ENCODE measurements around the gene SNX20.

The SNX20 gene

DNA sequence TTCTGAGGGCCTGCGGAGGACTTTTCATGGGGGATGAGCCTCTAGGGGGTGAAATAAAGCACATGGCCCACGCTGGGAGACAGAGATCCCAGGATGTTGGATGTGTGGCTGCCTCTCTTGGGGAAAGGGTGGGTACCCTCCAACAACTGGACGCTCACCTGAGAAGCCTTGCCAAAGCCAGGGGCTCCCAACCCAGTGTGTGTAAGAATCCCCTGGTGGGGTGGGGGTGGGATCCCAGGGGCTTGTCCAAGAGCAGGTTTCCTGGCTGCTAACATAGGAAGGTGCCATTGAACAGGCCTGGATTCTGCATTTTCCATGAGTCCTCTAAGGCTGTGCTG lies 587 bp downstream of the SNX20 start:
- no peak for TF ChIP-seq CTCF (IDR thresholded peaks at IDR 0.05; ENCODE audit: unreplicated experiment in 3 of 3)
- Mint-ChIP-seq H3K27me3 (ENCODE audit: low read depth) (peaks cover 5% of the 10 kb centered on the region), H3K4me1 (no peaks in the 10 kb centered on the region), H3K27ac (no peak overlapping the region), H3K9me3 (no peaks in the 10 kb centered on the region), H3K4me3 (no peak overlapping the region), H3K36me3 (ENCODE audit: low read depth) (no peaks in the 10 kb centered on the region)

GRCh38 chr16:50679676-50680555 lies 1.2 kb downstream of the SNX20 start:
- no peak for TF ChIP-seq CTCF (IDR thresholded peaks at IDR 0.05; ENCODE audit: unreplicated experiment in 3 of 3)
- peaks cover 5% of the 10 kb centered on the region for H3K27me3 Mint-ChIP-seq (ENCODE audit: low read depth)
- no peak overlapping the region for H3K27ac Mint-ChIP-seq
- no peaks in the 10 kb centered on the region for H3K36me3 Mint-ChIP-seq (ENCODE audit: low read depth)
- H3K9me3 Mint-ChIP-seq: no peaks in the 10 kb centered on the region
- H3K4me3 Mint-ChIP-seq: no peak overlapping the region
- no peaks in the 10 kb centered on the region for H3K4me1 Mint-ChIP-seq

DNA sequence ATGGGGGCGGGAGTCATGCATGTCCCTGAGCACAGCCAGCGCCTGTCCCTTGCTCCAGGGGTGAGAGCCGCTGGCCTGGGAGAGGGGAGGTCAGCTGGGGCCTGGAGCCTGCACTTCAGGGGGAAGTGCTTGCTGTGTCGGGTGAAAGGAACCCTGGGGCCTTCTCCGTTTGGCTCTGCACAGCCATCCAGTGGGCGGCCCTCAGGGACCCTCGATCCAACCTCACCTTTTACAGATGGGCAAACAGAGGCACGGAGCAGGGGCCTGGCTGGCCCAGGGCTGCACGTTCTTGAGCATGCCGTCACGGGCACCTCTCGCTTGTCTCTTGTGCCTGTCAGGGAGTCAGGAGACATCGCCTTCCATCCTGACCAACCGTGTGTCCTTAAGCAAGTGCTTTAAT lies 1.8 kb downstream of the SNX20 start:
- Mint-ChIP-seq H3K9me3 (no peaks in the 10 kb centered on the region), H3K36me3 (ENCODE audit: low read depth) (no peaks in the 10 kb centered on the region), H3K27me3 (ENCODE audit: low read depth) (peaks cover 5% of the 10 kb centered on the region), H3K4me1 (no peaks in the 10 kb centered on the region), H3K4me3 (no peak overlapping the region), H3K27ac (no peak overlapping the region)
- TF ChIP-seq CTCF (IDR thresholded peaks at IDR 0.05; ENCODE audit: unreplicated experiment in 3 of 3): no peak

GRCh38 chr16:50678531-50678930 lies 2.6 kb downstream of the SNX20 start:
- Mint-ChIP-seq H3K27ac (no peak overlapping the region), H3K4me3 (no peak overlapping the region), H3K4me1 (no peaks in the 10 kb centered on the region), H3K9me3 (peaks cover 2% of the 10 kb centered on the region), H3K36me3 (ENCODE audit: low read depth) (peaks cover 3% of the 10 kb centered on the region), H3K27me3 (ENCODE audit: low read depth) (peaks cover 5% of the 10 kb centered on the region)
- TF ChIP-seq CTCF (IDR thresholded peaks at IDR 0.05; ENCODE audit: unreplicated experiment in 3 of 3): no peak

DNA sequence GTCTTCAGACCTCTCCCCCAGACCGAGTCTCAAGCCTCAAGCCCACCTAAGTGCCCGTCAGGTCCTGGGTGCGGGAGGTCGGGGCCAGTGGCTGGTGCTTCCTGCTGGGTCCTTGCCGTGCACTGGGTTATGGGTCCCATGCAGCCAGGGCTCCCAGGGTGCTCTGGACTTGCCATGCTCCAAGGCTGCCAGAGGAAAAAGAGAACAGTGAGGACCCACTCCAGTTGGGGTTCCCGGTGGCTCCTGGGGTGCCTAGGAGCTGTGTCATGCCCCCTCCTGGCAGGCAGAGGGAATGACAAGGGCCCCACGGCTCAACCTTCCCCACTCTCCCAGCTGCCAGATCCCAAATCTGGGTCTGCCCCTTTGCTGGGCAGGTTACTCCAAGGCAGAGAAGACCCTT lies 3.8 kb downstream of the SNX20 start:
- peaks cover 6% of the 10 kb centered on the region for H3K36me3 Mint-ChIP-seq (ENCODE audit: low read depth)

More for the DNA sequence above, 3.8 kb downstream of the SNX20 start:
- Mint-ChIP-seq H3K9me3 (peaks cover 7% of the 10 kb centered on the region), H3K4me3 (no peak overlapping the region), H3K27me3 (ENCODE audit: low read depth) (peaks cover 5% of the 10 kb centered on the region), H3K27ac (no peak overlapping the region), H3K4me1 (no peaks in the 10 kb centered on the region)
- TF ChIP-seq CTCF (IDR thresholded peaks at IDR 0.05; ENCODE audit: unreplicated experiment in 3 of 3): no peak
